Measurements from ENCODE around the gene ZNF804A.

Gene ZNF804A

DNA sequence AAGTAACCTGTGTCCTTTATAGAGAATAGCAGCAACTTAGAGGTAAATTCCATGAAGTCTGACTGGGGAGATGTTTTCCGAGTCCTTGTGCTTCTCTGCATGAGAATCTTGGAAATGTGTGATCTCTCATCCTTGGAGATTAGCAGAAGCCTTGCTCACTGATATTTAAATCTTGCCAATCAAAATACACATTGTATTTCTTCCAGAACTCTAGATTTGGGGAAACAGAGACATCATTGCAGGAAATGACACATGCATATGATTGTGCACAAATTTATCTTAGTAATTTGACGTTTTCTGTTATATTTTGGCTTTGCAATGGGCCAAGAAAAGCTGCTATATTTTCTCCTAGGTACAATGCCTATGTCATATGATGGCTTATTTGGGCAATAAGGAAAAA, 182.6 kb downstream of the ZNF804A start:
- no peak for TF ChIP-seq EZH2 (IDR thresholded peaks at IDR 0.05; ENCODE audit: borderline replicate concordance, low read depth, low read length, severe bottlenecking)
- TF ChIP-seq, protein P1, sequence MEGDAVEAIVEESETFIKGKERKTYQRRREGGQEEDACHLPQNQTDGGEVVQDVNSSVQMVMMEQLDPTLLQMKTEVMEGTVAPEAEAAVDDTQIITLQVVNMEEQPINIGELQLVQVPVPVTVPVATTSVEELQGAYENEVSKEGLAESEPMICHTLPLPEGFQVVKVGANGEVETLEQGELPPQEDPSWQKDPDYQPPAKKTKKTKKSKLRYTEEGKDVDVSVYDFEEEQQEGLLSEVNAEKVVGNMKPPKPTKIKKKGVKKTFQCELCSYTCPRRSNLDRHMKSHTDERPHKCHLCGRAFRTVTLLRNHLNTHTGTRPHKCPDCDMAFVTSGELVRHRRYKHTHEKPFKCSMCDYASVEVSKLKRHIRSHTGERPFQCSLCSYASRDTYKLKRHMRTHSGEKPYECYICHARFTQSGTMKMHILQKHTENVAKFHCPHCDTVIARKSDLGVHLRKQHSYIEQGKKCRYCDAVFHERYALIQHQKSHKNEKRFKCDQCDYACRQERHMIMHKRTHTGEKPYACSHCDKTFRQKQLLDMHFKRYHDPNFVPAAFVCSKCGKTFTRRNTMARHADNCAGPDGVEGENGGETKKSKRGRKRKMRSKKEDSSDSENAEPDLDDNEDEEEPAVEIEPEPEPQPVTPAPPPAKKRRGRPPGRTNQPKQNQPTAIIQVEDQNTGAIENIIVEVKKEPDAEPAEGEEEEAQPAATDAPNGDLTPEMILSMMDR (IDR thresholded peaks at IDR 0.05; ENCODE audit: borderline replicate concordance, extremely low read depth, low read length, poor library complexity, severe bottlenecking) = no peak
- H3K4me1 ChIP-seq (ENCODE audit: insufficient read depth, low read length) = no peaks in the 10 kb centered on the region
- H3K27me3 ChIP-seq (ENCODE audit: insufficient read depth, low read length, poor library complexity) = no peaks in the 10 kb centered on the region
- no peaks in the 10 kb centered on the region for H3K9me3 ChIP-seq (ENCODE audit: insufficient read depth, low read length, severe bottlenecking)
- H4K20me1 ChIP-seq (ENCODE audit: insufficient read depth, low read length) = no peaks in the 10 kb centered on the region
- no peak overlapping the region for H3K4me2 ChIP-seq (ENCODE audit: insufficient read depth, low read length)
- no peaks in the 10 kb centered on the region for H3K79me2 ChIP-seq (ENCODE audit: insufficient read depth, low read length)
- ATAC-seq (ENCODE audit: insufficient read depth, low read depth) (no peak), DNase-seq (no peak)
- H3K27ac ChIP-seq (ENCODE audit: low read length) = no peak overlapping the region
- H3K36me3 ChIP-seq (ENCODE audit: insufficient read depth, low read length) = no peaks in the 10 kb centered on the region
- no peak overlapping the region for H2AFZ ChIP-seq (ENCODE audit: low read depth, low read length)
- no peak overlapping the region for H3K4me3 ChIP-seq (ENCODE audit: low read depth in 1 of 2, low read length in 2 of 2)
- H3K9ac ChIP-seq (ENCODE audit: low read depth, low read length) = no peak overlapping the region

- H3K4me1 ChIP-seq (ENCODE audit: insufficient read depth, low read length) = no peaks in the 10 kb centered on the region
- no peak for TF ChIP-seq EZH2 (IDR thresholded peaks at IDR 0.05; ENCODE audit: borderline replicate concordance, low read depth, low read length, severe bottlenecking)
- TF ChIP-seq, protein P1 (IDR thresholded peaks at IDR 0.05; ENCODE audit: borderline replicate concordance, extremely low read depth, low read length, poor library complexity, severe bottlenecking) = no peak
- H3K27ac ChIP-seq (ENCODE audit: low read length) = no peak overlapping the region
- no peaks in the 10 kb centered on the region for H3K36me3 ChIP-seq (ENCODE audit: insufficient read depth, low read length)
- no peak overlapping the region for H3K4me2 ChIP-seq (ENCODE audit: insufficient read depth, low read length)
- H3K9me3 ChIP-seq (ENCODE audit: insufficient read depth, low read length, severe bottlenecking) = no peaks in the 10 kb centered on the region
- H3K4me3 ChIP-seq (ENCODE audit: low read depth in 1 of 2, low read length in 2 of 2) = no peak overlapping the region
- no peaks in the 10 kb centered on the region for H3K79me2 ChIP-seq (ENCODE audit: insufficient read depth, low read length)
- ATAC-seq (ENCODE audit: insufficient read depth, low read depth) (no peak), DNase-seq (no peak)
- H4K20me1 ChIP-seq (ENCODE audit: insufficient read depth, low read length) = no peaks in the 10 kb centered on the region
- no peak overlapping the region for H2AFZ ChIP-seq (ENCODE audit: low read depth, low read length)
- H3K9ac ChIP-seq (ENCODE audit: low read depth, low read length) = no peak overlapping the region
- H3K27me3 ChIP-seq (ENCODE audit: insufficient read depth, low read length, poor library complexity) = no peaks in the 10 kb centered on the region
Observed at GRCh38 chr2:184783576-184783975, 185.2 kb downstream of the ZNF804A start.

- H3K27me3 ChIP-seq (ENCODE audit: insufficient read depth, low read length, poor library complexity) = no peaks in the 10 kb centered on the region
- H3K4me1 ChIP-seq (ENCODE audit: insufficient read depth, low read length) = no peaks in the 10 kb centered on the region
- no peaks in the 10 kb centered on the region for H3K79me2 ChIP-seq (ENCODE audit: insufficient read depth, low read length)
- TF ChIP-seq, protein P1 (IDR thresholded peaks at IDR 0.05; ENCODE audit: borderline replicate concordance, extremely low read depth, low read length, poor library complexity, severe bottlenecking) = no peak
- H4K20me1 ChIP-seq (ENCODE audit: insufficient read depth, low read length) = no peaks in the 10 kb centered on the region
- no peak for DNase-seq
- no peak overlapping the region for H3K4me2 ChIP-seq (ENCODE audit: insufficient read depth, low read length)
- no peak for ATAC-seq (ENCODE audit: insufficient read depth, low read depth)
- no peaks in the 10 kb centered on the region for H3K9me3 ChIP-seq (ENCODE audit: insufficient read depth, low read length, severe bottlenecking)
- H3K27ac ChIP-seq (ENCODE audit: low read length) = no peak overlapping the region
- no peaks in the 10 kb centered on the region for H3K36me3 ChIP-seq (ENCODE audit: insufficient read depth, low read length)
- H2AFZ ChIP-seq (ENCODE audit: low read depth, low read length) = no peak overlapping the region
- no peak overlapping the region for H3K9ac ChIP-seq (ENCODE audit: low read depth, low read length)
- no peak overlapping the region for H3K4me3 ChIP-seq (ENCODE audit: low read depth in 1 of 2, low read length in 2 of 2)
Observed at GRCh38 chr2:184793176-184793575, 194.8 kb downstream of the ZNF804A start.

- no peaks in the 10 kb centered on the region for H4K20me1 ChIP-seq (ENCODE audit: insufficient read depth, low read length)
- no peak overlapping the region for H3K4me2 ChIP-seq (ENCODE audit: insufficient read depth, low read length)
- ATAC-seq (ENCODE audit: insufficient read depth, low read depth) (no peak), DNase-seq (no peak)
- no peak overlapping the region for H3K4me3 ChIP-seq (ENCODE audit: low read depth in 1 of 2, low read length in 2 of 2)
- H3K4me1 ChIP-seq (ENCODE audit: insufficient read depth, low read length) = no peaks in the 10 kb centered on the region
- no peaks in the 10 kb centered on the region for H3K27me3 ChIP-seq (ENCODE audit: insufficient read depth, low read length, poor library complexity)
- H3K36me3 ChIP-seq (ENCODE audit: insufficient read depth, low read length) = no peaks in the 10 kb centered on the region
- TF ChIP-seq EZH2 (IDR thresholded peaks at IDR 0.05; ENCODE audit: borderline replicate concordance, low read depth, low read length, severe bottlenecking) = no peak
- TF ChIP-seq, protein P1 (IDR thresholded peaks at IDR 0.05; ENCODE audit: borderline replicate concordance, extremely low read depth, low read length, poor library complexity, severe bottlenecking) = no peak
- H3K9ac ChIP-seq (ENCODE audit: low read depth, low read length) = no peak overlapping the region
- H3K27ac ChIP-seq (ENCODE audit: low read length) = no peak overlapping the region
- no peaks in the 10 kb centered on the region for H3K9me3 ChIP-seq (ENCODE audit: insufficient read depth, low read length, severe bottlenecking)
- H3K79me2 ChIP-seq (ENCODE audit: insufficient read depth, low read length) = no peaks in the 10 kb centered on the region
- H2AFZ ChIP-seq (ENCODE audit: low read depth, low read length) = no peak overlapping the region
Observed at GRCh38 chr2:184799379-184799778, 201.1 kb downstream of the ZNF804A start.
